ENCODE measurements around the gene ABLIM1.

ABLIM1 gene

DNA sequence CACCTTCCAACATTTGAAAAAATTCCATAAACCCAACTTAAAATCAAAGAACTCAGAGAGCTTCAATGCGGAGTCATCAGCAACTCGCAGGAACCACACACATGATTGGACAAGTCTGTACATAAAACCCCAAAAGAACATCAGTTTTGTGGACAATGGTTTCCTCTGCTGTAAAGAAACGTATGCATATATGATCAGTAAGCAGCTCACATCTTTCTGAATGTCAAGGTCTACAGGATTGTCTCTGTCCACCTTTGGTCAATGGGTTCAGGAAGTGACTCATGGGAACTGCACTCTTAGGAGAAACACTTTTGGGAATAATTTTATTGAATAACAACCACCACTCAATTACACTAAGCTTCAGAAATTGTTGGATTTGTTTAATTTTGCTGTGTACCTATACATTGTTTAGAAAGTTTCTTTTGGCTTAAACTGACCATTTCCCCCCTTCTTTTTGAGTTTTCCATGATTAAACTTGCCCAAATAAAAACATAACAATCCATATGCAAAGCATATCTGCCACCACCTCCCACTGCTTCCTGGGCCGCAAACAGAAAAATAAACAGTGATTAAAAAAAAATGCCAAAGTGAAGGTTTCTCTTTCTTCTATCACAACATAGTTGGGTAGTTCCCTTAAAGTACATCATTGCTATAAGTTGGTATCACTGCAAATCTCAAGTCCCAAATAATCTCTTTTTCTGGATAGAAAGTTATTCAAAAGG is 226.5 kb downstream of the ABLIM1 start:
- H3K4me3 ChIP-seq (ENCODE audit: low read depth, low read length): no peak overlapping the region
- TF ChIP-seq, protein P1, sequence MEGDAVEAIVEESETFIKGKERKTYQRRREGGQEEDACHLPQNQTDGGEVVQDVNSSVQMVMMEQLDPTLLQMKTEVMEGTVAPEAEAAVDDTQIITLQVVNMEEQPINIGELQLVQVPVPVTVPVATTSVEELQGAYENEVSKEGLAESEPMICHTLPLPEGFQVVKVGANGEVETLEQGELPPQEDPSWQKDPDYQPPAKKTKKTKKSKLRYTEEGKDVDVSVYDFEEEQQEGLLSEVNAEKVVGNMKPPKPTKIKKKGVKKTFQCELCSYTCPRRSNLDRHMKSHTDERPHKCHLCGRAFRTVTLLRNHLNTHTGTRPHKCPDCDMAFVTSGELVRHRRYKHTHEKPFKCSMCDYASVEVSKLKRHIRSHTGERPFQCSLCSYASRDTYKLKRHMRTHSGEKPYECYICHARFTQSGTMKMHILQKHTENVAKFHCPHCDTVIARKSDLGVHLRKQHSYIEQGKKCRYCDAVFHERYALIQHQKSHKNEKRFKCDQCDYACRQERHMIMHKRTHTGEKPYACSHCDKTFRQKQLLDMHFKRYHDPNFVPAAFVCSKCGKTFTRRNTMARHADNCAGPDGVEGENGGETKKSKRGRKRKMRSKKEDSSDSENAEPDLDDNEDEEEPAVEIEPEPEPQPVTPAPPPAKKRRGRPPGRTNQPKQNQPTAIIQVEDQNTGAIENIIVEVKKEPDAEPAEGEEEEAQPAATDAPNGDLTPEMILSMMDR (IDR thresholded peaks at IDR 0.05; ENCODE audit: borderline replicate concordance, insufficient read depth, low read depth, low read length): no peak

DNA sequence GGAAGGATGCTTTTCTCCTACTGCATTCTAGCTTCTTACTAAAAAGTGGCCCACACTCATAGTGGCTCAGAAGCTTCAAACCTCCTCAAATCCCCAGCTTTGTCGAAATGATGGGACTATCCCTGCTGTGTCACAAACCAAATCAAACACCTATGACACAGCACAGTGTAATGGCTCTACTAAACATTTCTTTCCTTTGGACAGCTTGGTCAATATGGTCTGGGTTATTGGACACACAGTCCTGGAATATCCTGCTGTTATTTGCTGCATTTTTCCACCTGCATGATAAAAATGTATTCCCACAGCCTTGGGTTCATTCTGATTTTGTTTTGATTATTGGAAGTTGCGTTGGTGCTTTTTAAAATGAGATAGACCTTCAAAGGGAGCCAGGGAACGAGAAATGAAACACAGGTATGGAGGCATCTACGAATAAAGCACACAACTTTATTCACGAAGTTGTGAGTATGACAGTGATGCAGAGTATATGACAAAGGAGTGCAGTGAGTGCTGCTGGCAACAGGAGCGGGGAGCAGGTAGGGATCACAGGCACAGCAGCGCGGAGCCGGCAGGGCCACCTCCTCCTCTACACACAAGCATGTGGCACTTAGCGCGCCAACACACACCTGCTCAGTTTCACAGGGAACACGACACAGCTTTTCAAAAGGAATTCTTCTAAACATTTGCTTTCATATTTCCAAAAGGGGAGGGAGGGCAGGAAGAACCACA is 227.2 kb downstream of the ABLIM1 start:
- TF ChIP-seq, protein P1 (IDR thresholded peaks at IDR 0.05; ENCODE audit: borderline replicate concordance, insufficient read depth, low read depth, low read length): no peak
- no peak overlapping the region for H3K4me3 ChIP-seq (ENCODE audit: low read depth, low read length)

DNA sequence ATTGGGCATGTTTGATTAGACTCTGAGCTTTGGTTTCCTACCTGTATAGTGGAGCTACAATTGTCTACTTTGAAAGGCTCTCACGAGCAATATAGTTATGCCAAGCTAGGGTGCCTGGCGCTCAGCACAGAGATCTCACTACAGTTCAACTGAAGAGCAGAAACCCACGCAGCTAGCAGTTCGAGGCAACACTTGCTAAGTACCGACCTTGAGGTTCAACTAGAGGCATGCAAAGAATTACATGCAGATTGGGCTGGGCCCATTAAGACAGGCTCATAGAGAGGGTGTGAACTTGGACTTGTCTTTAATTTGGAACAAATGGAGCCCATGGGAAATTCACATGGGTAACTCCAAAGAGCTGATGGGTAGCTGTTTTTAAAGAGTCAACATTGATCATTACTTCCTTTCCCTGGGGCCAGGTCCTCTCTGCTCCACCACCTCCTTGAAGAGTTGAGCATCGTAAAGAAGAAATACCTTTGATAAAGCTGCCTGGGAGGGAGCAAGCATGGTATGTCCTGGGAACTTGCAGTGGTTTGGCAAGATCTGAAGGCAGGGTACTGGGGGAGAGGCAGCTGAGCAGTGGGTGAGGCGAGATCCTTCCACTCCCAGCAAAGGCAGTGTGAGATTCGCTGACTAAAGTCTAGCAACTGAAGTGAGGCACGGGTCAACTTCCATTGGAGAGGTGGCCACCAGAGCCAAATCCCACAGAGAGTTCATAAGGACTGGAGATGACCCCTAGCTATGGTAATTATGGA is 228.3 kb downstream of the ABLIM1 start:
- TF ChIP-seq, protein P1 (IDR thresholded peaks at IDR 0.05; ENCODE audit: borderline replicate concordance, insufficient read depth, low read depth, low read length): no peak
- H3K4me3 ChIP-seq (ENCODE audit: low read depth, low read length): no peak overlapping the region

DNA sequence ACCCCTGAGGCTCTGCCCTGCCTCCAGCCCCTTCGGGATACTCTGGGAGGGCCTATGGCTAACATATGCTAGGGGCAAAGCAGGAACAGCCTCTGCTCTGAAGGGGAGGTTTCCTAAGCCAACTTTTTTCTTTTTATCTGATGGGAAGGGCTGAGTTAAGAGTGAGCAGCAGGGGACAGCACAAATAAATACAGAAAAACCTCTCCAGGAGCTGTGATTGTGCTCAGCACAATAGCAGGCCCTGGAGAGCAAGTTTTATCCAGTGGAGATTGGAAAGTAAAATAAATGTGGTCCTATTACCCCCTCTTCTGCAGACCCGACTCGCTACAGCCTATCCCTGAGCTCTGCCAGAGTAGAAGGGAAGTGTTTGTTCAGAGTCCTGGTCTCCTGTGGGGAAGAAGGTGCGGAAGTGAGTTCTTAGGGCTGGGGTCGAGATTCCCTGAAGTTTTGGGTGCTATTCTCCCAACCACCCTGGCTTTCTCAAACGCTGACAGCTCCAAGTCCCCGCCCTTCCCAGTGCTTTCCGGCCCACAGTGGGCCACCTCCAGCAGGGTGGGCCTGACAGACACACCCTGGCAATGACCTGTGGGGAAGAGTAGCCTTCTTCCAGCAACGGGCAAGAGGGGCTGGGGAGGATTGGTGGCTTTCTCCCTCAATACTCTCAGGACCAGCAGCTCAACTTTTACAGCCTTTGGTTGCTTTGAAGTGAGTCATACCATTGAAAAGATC is 230.8 kb downstream of the ABLIM1 start:
- TF ChIP-seq, protein P1 (IDR thresholded peaks at IDR 0.05; ENCODE audit: borderline replicate concordance, insufficient read depth, low read depth, low read length): no peak

DNA sequence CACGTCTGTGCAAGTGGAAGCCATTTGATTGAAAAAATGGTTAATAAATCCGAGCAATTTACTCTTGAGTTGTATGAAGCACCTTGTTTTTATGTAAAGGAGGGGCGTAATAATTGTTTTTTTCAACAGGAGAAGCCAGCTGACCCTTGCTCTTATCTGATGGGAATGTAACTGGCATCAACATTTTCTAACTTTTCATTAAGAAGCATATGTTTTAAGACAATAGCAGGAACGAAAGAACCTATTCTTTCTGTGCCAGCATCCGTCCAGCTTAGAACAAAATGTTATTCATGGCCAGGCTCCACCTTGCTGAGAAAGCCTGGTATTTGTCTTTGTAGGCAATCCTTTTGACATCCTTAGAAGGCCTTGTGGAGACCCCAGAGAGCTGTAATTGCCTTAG is 231.6 kb downstream of the ABLIM1 start:
- no peak overlapping the region for H3K4me3 ChIP-seq (ENCODE audit: low read depth, low read length)
- TF ChIP-seq, protein P1 (IDR thresholded peaks at IDR 0.05; ENCODE audit: borderline replicate concordance, insufficient read depth, low read depth, low read length): no peak

More for the DNA sequence above, 230.8 kb downstream of the ABLIM1 start:
- no peak overlapping the region for H3K4me3 ChIP-seq (ENCODE audit: low read depth, low read length)

DNA sequence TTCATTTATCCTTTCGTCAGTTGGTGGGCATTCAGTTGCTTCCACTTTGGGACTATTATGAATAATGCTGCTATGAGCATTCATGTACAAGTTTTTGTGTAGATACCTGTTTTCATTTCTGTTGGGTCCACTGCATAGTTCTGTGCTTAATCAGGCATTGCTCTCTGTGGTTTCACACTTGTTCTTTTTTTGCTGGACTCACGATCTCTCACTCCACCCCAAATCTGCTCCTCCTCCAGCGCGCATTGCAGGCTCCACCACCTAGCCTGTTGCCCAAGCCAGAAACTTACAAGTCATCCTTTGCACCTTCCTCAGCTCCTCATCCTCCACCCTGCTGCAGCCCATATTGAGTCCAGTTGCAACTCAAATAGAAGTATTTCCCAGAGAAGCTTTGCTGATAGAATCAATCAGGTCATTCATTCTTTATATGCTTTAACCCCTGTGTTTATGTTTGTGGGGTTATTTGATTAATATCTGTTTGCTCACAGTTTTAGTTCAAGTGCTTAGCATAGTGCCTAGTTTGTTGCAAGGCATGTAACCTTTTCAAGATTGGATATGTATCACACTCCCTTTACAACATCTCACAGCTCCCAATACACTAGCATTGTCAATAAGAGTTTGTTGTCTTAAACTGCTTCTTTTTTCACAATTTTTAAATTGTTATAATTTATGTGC is 237.1 kb downstream of the ABLIM1 start:
- H3K4me3 ChIP-seq (ENCODE audit: low read depth, low read length): no peak overlapping the region
- TF ChIP-seq, protein P1 (IDR thresholded peaks at IDR 0.05; ENCODE audit: borderline replicate concordance, insufficient read depth, low read depth, low read length): no peak

Measured in GM12875 (cell line).